ENCODE measurements around the gene ADGRB3. TPM values are rescaled to one million over a fixed set of nuclear protein-coding genes. Genes with fewer than 3 reads are reported as not detected.

The ADGRB3 gene
- total and polyA plus RNA-seq, 4 donors, result 0.21 to 2.3 (median 0.48) TPM

- H3K4me1 ChIP-seq (ENCODE audit: control insufficient read depth in 4 of 4, insufficient read depth in 4 of 4, low read length in 3 of 4), result peaks cover 0 to 19% (median 17%) of the 10 kb centered on the region in 4 donors
- H3K9me3 ChIP-seq (ENCODE audit: control insufficient read depth in 4 of 4, low read length in 3 of 4), result peaks cover 0 to 2% (median 0%) of the 10 kb centered on the region in 4 donors
- no peak overlapping the region for H3K9ac ChIP-seq (ENCODE audit: low read depth in 1 of 2, low read length in 2 of 2)
- DNase-seq (ENCODE audit: low spot score), result no peak
- H3K27ac ChIP-seq (ENCODE audit: low read depth in 1 of 2, low read length in 2 of 2), result no peak overlapping the region
- TF ChIP-seq HNF4A (conservative IDR thresholded peaks at IDR 0.05) (peak; percentile 9 to 33), MAX (IDR thresholded peaks at IDR 0.05) (no peak), NR2F2 (IDR thresholded peaks at IDR 0.05) (no peak)
- no peaks in the 10 kb centered on the region for H3K36me3 ChIP-seq (ENCODE audit: control insufficient read depth in 4 of 4, insufficient read depth in 3 of 4, low read depth in 1 of 4, low read length in 3 of 4)
- no peaks in the 10 kb centered on the region for H3K27me3 ChIP-seq (ENCODE audit: control insufficient read depth in 4 of 4, insufficient read depth in 4 of 4, low read length in 3 of 4)
- no peak overlapping the region for H3K4me3 ChIP-seq (ENCODE audit: low read depth in 1 of 3, low read length in 3 of 3)
- 42% methylated on average over 1 of the region's 1 CpG for WGBS
These were observed 91.9 kb downstream of the ADGRB3 start for GRCh38 chr6:68726992-68727391.

GRCh38 chr6:68727699-68728098 is 92.6 kb downstream of the ADGRB3 start:
- H3K36me3 ChIP-seq (ENCODE audit: control insufficient read depth in 4 of 4, insufficient read depth in 3 of 4, low read depth in 1 of 4, low read length in 3 of 4), result no peaks in the 10 kb centered on the region
- TF ChIP-seq NR2F2 (IDR thresholded peaks at IDR 0.05), result no peak
- TF ChIP-seq GABPA (IDR thresholded peaks at IDR 0.05 in 1 of 2, conservative IDR thresholded peaks at IDR 0.05 in 1 of 2), result no peak
- no peak for TF ChIP-seq RXRA (IDR thresholded peaks at IDR 0.05)
- TF ChIP-seq ZBTB33 (IDR thresholded peaks at IDR 0.05), result no peak
- no peak for TF ChIP-seq MAX (IDR thresholded peaks at IDR 0.05)
- no peak for TF ChIP-seq EGR1 (IDR thresholded peaks at IDR 0.05; ENCODE audit: low read depth in 2 of 2)
- no peak for TF ChIP-seq YY1 (IDR thresholded peaks at IDR 0.05)
- no peak for TF ChIP-seq HNF4G (IDR thresholded peaks at IDR 0.05)
- TF ChIP-seq SP1 (IDR thresholded peaks at IDR 0.05), result no peak
- TF ChIP-seq FOXA2 (IDR thresholded peaks at IDR 0.05), result no peak
- no peak for TF ChIP-seq FOXA1 (IDR thresholded peaks at IDR 0.05)
- no peak for TF ChIP-seq RAD21 (IDR thresholded peaks at IDR 0.05)
- no peak for TF ChIP-seq JUND (IDR thresholded peaks at IDR 0.05)
- no peak for TF ChIP-seq HNF4A (conservative IDR thresholded peaks at IDR 0.05)
- TF ChIP-seq REST (IDR thresholded peaks at IDR 0.05), result no peak
- H3K9ac ChIP-seq (ENCODE audit: low read depth in 1 of 2, low read length in 2 of 2), result no peak overlapping the region
- peaks cover 0 to 19% (median 17%) of the 10 kb centered on the region in 4 donors for H3K4me1 ChIP-seq (ENCODE audit: control insufficient read depth in 4 of 4, insufficient read depth in 4 of 4, low read length in 3 of 4)
- no peak overlapping the region for H3K4me3 ChIP-seq (ENCODE audit: low read depth in 1 of 3, low read length in 3 of 3)
- 20% methylated on average over 1 of the region's 1 CpG for WGBS
- peaks cover 0 to 2% (median 0%) of the 10 kb centered on the region in 4 donors for H3K9me3 ChIP-seq (ENCODE audit: control insufficient read depth in 4 of 4, low read length in 3 of 4)
- H3K27ac ChIP-seq (ENCODE audit: low read depth in 1 of 2, low read length in 2 of 2), result no peak overlapping the region
- no peak for DNase-seq (ENCODE audit: low spot score)
- H3K27me3 ChIP-seq (ENCODE audit: control insufficient read depth in 4 of 4, insufficient read depth in 4 of 4, low read length in 3 of 4), result no peaks in the 10 kb centered on the region
